ENCODE results near the gene TFPI.

DNA sequence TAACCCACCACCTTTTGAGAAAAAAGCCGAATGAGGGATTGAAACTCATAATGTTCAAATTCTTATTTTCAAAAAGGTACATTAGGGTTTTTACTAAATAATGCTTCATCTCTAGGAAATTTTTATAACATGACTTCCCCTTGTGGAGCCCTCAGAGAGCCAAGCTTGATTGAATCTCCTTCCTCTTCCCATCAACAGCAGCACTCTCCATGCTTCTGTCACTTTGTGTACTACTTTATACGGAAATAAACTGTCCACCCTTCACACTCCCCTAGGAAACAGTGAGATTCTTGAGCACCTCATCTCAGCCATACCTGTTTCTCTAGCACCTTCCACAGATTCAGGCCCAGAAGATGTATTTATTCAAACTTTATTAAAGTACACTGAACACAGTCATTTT is 51.8 kb downstream of the TFPI start:
- TF ChIP-seq POLR2A (IDR thresholded peaks at IDR 0.05), result no peak
- TF ChIP-seq, protein P1, sequence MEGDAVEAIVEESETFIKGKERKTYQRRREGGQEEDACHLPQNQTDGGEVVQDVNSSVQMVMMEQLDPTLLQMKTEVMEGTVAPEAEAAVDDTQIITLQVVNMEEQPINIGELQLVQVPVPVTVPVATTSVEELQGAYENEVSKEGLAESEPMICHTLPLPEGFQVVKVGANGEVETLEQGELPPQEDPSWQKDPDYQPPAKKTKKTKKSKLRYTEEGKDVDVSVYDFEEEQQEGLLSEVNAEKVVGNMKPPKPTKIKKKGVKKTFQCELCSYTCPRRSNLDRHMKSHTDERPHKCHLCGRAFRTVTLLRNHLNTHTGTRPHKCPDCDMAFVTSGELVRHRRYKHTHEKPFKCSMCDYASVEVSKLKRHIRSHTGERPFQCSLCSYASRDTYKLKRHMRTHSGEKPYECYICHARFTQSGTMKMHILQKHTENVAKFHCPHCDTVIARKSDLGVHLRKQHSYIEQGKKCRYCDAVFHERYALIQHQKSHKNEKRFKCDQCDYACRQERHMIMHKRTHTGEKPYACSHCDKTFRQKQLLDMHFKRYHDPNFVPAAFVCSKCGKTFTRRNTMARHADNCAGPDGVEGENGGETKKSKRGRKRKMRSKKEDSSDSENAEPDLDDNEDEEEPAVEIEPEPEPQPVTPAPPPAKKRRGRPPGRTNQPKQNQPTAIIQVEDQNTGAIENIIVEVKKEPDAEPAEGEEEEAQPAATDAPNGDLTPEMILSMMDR (IDR thresholded peaks at IDR 0.05), result no peak
